NCI-H1105 treated with DMSO at 0.1 percent for 48 hours (cell line): Measurements from ENCODE around the gene SCN8A.

ENCODE experiments used
- DNase-seq: peaks from one replicate; lab custom pipeline; 2025; lab: John Stamatoyannopoulos, UW

The SCN8A gene

DNA sequence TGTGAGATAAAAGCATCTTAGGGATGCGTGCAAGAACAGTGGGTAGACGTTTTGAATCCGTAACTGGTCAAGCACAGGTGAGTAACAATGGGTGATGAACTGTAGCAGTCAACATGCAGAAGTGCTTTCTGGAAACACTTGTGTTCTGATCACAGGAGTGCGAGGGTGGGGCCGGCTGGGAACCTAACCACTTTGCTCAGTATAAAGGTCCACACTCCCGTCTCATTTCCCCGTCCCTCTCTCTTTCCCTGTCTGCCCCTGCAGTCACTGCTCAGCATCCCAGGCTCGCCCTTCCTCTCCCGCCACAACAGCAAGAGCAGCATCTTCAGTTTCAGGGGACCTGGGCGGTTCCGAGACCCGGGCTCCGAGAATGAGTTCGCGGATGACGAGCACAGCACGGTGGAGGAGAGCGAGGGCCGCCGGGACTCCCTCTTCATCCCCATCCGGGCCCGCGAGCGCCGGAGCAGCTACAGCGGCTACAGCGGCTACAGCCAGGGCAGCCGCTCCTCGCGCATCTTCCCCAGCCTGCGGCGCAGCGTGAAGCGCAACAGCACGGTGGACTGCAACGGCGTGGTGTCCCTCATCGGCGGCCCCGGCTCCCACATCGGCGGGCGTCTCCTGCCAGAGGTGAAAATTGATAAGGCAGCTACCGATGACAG is 130.4 kb downstream of the SCN8A start:
- no peak for DNase-seq

DNA sequence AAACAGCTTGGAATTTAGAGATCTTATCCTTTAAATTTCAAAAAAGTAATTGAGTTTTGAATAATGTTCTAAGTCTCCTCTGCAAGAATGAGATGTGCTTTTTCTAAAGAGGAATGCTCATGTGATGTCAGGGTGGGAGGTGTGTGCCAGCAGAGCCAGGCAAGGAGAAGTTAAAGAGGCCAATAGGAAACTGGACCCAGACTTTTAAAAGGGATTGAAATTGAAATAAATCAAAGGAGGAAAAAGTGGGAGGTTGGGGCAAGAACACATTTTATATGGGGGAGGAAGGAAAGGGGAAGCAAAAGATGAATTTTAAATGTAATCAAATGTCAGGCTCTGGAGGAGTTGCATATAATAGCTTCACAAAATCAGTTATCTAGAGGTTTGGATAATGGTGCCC is 131.4 kb downstream of the SCN8A start:
- DNase-seq, result no peak

GRCh38 chr12:51726161-51726560 is 135.1 kb downstream of the SCN8A start:
- DNase-seq, result no peak

DNA sequence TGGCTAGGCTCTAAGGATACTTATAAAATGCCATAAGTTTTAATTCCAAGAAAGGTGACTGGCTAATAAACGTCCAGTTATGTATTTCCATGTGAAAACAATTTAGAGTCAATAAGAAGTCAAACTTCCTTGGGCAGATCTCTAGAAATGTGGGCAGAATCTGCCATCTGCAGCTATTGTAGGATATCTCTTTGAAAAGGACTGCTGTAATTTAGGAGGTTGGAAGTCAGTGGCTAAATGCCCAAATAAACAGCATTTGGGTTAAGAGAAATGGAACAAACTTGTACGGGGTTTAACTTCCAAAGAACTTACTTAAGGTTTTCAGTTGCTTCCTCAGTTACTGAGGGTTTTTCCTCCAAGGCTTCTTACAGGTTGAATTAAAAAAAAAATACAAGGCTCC is 135.9 kb downstream of the SCN8A start:
- DNase-seq, result no peak

DNA sequence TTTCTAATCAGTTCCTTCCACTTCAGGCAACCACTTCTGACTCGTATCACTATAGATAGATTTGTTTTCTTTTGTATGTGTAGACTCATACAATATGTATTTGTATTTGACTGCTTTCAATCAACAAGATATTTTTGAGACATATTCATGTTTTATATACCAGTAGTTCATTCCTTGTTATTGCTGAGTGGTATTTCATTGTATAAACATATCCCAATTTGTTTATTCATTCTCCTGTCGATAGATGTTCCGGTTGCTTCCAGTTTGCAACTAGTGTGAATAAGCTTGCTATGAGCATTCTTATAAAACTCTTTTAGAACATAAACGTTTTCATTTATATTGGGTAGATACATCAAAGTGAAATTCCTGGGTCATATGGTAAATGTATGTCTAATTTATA is 138.3 kb downstream of the SCN8A start:
- DNase-seq, result no peak

GRCh38 chr12:51730745-51731144 is 139.7 kb downstream of the SCN8A start:
- DNase-seq, result no peak

DNA sequence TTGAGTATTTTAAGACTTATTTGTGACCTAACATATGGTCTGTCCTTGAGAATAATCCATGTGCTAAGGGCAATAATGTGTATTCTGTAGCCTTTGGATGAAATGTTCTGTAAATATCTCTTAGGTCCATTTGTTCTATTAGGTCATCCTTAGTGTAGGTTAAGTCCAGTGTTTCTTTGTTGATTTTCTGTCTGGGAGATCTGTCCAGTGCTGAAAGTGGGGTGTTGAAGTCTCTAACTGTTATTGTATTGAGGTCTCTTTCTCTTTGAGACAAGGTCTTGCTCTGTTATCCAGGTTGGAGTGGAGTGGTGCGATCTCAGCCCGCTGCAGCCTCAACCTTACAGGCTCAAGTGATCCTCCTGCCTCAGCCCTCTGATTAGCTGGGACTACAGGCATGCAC is 149.5 kb downstream of the SCN8A start:
- DNase-seq, result no peak

DNA sequence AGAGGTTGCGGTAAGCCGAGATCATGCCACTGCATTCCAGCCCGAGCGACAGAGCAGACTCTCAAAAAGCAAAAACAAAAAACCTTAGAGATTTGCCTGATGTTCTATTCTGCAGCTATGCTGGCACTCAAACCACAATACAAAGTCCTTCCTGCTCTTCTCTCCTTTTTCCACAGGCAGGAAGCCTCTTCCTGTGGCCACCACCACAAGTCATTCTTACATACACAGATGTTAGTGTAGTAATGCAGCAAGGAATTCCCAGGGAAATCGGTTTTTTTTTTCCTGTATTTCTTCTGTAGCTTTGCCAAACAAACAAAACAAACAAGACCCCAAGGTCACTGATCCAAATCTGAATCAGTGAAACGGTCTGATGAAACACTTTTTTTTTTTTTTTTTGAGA is 153.2 kb downstream of the SCN8A start:
- DNase-seq, result no peak

DNA sequence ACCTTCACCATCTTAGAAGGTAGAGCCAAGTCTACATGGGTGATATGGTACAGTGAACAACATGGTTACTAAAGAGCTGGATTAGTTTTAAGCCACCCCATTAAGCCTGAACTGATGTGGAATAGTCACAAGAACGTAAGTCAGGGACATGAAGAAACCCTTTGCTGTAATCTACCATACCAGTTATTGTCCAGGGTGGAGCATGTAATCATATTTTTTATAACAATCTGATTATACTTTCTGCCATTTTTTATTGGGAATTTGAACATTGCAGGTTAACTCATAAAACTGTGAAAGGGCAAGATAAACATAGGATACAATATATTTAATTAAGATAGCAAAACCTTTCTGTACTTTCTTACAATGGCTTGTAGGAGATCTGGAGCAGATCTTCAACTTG is 153.9 kb downstream of the SCN8A start:
- DNase-seq, result no peak

GRCh38 chr12:51746416-51746815 is 155.4 kb downstream of the SCN8A start:
- no peak for DNase-seq

DNA sequence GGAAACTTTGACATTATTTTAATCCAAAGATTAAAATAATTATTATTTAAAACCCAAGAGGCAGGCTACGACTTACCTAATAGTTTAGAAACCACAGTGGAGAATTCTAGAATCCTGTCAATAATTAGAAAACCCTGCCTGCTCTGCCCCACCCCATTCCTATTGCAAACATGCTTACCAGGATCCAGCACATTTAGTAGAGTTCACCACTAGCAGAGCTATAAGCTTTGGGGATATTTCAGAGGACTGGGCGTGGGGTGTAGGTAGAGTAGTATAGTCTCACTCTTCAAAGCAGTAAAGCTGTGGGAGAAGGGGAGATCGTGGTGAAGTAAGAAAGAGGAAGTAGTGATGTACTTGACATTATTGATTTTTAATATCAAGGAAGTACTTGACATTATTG is 157.2 kb downstream of the SCN8A start:
- DNase-seq, result no peak

GRCh38 chr12:51749206-51749985 is 158.4 kb downstream of the SCN8A start:
- DNase-seq, result no peak

DNA sequence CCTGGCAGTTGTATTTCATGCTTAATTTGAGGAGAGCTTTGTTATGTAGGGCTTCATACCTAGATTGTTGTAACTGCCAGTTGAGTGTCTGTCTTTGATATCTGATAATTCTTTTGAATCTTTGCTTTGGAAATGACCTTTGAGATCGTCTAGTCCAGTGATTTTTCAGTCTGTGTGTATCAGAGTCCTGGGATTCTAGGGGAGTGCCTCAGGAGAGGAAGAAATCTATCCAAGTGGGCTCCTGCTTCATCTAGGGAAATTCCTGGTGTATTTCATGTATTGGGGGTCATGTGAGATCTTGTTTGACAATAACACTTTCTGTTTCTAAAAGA is 158.9 kb downstream of the SCN8A start:
- DNase-seq, result no peak

DNA sequence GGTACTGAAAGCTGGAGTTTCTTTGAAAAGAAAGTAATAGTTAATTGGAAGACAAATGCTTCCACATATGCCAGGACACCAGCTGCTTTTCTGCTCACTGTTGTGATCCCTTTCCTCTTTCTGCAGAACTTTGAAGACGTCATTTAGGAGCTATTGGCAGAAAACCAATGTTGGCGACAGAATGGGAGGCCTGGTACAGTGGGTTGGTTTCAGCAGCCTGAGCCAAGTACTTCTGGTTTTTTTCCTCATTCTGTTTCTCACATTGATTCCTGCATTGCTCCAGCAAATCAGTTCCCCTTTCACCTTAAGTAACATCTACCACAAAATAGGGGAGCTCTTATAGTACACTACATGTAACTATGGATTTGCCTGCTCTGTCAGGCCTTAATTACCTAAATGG is 160.6 kb downstream of the SCN8A start:
- no peak for DNase-seq

GRCh38 chr12:51752234-51752889 is 161.3 kb downstream of the SCN8A start:
- no peak for DNase-seq

- no peak for DNase-seq
These were observed 163.1 kb downstream of the SCN8A start for GRCh38 chr12:51753980-51754675.

GRCh38 chr12:51755251-51755650 is 164.2 kb downstream of the SCN8A start:
- DNase-seq, result no peak

GRCh38 chr12:51759175-51759574 is 168.1 kb downstream of the SCN8A start:
- DNase-seq, result no peak

- no peak for DNase-seq
These were observed 168.7 kb downstream of the SCN8A start for GRCh38 chr12:51759695-51760094.

GRCh38 chr12:51760231-51760630 is 169.2 kb downstream of the SCN8A start:
- no peak for DNase-seq

GRCh38 chr12:51763743-51764142 is 172.7 kb downstream of the SCN8A start:
- no peak for DNase-seq

DNA sequence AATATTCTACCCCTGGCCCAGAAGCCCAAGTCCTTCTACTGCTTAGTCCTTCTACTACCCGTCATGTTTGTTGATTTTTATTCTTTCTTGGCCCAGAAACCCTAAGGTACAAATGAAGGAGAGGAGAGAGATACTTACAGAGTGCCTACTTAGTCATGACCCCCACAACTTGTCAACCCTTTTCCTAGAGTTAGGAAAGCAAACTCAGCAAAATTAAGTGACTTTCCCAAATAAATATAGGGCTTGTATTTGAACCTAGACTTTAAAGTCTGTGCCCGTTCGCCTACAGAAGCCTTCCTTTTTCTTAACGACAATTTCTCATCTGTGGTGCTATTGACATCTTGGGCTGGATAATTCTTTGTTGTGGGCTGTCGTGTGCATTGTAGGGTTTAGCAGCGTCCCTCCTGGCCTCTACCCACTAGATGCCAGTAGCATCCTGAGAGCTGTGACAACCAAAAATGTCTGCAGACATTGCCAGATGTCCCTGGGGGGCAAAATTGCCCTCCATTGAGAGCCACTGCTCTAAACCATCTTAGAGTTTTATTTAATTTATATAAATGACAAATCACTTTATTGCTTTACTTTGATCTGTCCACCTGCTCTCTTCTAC is 175.1 kb downstream of the SCN8A start:
- no peak for DNase-seq
